ENCODE data around the gene KAT2B.
A peak's percentile ranks its signal among the peaks of the same experiment; 100 is the strongest.

DNA sequence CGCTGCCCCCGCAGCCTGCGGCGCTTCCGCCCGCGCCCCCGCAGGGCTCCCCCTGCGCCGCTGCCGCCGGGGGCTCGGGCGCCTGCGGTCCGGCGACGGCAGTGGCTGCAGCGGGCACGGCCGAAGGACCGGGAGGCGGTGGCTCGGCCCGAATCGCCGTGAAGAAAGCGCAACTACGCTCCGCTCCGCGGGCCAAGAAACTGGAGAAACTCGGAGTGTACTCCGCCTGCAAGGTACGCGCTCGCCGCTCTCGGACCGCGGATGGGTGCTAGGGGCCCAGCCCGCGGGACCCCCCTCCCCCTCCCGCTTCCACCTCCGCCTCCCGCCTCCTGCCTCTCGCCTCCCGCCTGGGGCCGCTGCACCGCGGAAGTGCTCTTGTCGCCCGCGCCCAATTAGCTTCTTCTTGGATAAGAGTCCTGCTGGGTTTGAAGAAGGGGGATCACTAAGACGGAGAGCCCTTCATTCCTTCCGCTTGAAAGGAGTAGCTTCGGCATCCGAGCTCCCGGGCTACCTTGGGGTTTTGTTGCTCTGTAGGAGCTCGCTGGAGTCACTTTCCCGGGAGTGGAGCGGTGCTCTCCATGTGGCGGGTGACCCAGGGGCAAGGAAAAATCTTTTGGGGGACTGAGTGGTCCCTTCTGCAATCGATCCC is 426 bp downstream of the KAT2B start:
- TF ChIP-seq, protein P1, sequence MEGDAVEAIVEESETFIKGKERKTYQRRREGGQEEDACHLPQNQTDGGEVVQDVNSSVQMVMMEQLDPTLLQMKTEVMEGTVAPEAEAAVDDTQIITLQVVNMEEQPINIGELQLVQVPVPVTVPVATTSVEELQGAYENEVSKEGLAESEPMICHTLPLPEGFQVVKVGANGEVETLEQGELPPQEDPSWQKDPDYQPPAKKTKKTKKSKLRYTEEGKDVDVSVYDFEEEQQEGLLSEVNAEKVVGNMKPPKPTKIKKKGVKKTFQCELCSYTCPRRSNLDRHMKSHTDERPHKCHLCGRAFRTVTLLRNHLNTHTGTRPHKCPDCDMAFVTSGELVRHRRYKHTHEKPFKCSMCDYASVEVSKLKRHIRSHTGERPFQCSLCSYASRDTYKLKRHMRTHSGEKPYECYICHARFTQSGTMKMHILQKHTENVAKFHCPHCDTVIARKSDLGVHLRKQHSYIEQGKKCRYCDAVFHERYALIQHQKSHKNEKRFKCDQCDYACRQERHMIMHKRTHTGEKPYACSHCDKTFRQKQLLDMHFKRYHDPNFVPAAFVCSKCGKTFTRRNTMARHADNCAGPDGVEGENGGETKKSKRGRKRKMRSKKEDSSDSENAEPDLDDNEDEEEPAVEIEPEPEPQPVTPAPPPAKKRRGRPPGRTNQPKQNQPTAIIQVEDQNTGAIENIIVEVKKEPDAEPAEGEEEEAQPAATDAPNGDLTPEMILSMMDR (IDR thresholded peaks at IDR 0.05): no peak
- TF ChIP-seq POLR2A (IDR thresholded peaks at IDR 0.05) (no peak), EP300 (IDR thresholded peaks at IDR 0.05) (no peak), POLR2AphosphoS5 (IDR thresholded peaks at IDR 0.05) (peak in 2 of 3 donors; percentile 46 to 53)
